SU-DHL-6 (cell line): Measurements from ENCODE around the gene NOG.

Experiments used
- CTCF ChIP-seq: fragments of 200-600 bp; sonication (generic); IDR thresholded peaks from one replicate; pipeline ENCODE4 v1.5.1; 2017; ENCODE audit warnings: antibody characterized with exemption, mild to moderate bottlenecking, low read length, moderate library complexity; ENCODE audit not compliant: insufficient read depth, poor library complexity, severe bottlenecking
- EZH2phosphoT487 ChIP-seq: fragments of 200-600 bp; sonication (generic), shearing (Covaris generic); conservative IDR thresholded peaks from 2 replicates; pipeline ENCODE4 v1.6.1; 2018; ENCODE audit warnings: mild to moderate bottlenecking, antibody characterized with exemption, low read length, moderate library complexity, mixed read lengths

- TF ChIP-seq CTCF (no peak), EZH2phosphoT487 (no peak)
Measured at GRCh38 chr17:56577843-56578204, 15.7 kb upstream of the NOG start.
